Thyroid gland (tissue), 4 donors: ENCODE results near the gene SLC2A1.

Experiments
- CTCF ChIP-seq, 6 experiments: fragments of 200-600 bp in 3 of 6; fragments of 450-650 bp in 3 of 6; sonication (generic) in 3 of 6; IDR thresholded peaks; one replicate each; pipeline ENCODE4 v1.5.1; 2016 to 2019; ENCODE audit warnings: antibody characterized with exemption in 6 of 6, mild to moderate bottlenecking in 2 of 6, inconsistent platforms in 1 of 6, moderate library complexity in 1 of 6
- POLR2A ChIP-seq, 2 donors: fragments of 450-650 bp; IDR thresholded peaks; one replicate each; pipeline ENCODE4 v1.6.1; 2017; ENCODE audit warnings: antibody characterized with exemption in 2 of 2, mild to moderate bottlenecking in 2 of 2, moderate library complexity in 1 of 2

GRCh38 chr1:42983253-42983652, 24.6 kb upstream of the SLC2A1 start:
- TF ChIP-seq POLR2A (IDR thresholded peaks at IDR 0.05) (no peak), CTCF (IDR thresholded peaks at IDR 0.05) (no peak)
